Measurements from ENCODE around the gene DYNLRB2. TPM values are rescaled to one million over a fixed set of nuclear protein-coding genes. Genes with fewer than 3 reads are reported as not detected.

Gene DYNLRB2
- total and polyA plus RNA-seq, 2 experiments from 2014 or later: not detected

- TF ChIP-seq, protein P1, sequence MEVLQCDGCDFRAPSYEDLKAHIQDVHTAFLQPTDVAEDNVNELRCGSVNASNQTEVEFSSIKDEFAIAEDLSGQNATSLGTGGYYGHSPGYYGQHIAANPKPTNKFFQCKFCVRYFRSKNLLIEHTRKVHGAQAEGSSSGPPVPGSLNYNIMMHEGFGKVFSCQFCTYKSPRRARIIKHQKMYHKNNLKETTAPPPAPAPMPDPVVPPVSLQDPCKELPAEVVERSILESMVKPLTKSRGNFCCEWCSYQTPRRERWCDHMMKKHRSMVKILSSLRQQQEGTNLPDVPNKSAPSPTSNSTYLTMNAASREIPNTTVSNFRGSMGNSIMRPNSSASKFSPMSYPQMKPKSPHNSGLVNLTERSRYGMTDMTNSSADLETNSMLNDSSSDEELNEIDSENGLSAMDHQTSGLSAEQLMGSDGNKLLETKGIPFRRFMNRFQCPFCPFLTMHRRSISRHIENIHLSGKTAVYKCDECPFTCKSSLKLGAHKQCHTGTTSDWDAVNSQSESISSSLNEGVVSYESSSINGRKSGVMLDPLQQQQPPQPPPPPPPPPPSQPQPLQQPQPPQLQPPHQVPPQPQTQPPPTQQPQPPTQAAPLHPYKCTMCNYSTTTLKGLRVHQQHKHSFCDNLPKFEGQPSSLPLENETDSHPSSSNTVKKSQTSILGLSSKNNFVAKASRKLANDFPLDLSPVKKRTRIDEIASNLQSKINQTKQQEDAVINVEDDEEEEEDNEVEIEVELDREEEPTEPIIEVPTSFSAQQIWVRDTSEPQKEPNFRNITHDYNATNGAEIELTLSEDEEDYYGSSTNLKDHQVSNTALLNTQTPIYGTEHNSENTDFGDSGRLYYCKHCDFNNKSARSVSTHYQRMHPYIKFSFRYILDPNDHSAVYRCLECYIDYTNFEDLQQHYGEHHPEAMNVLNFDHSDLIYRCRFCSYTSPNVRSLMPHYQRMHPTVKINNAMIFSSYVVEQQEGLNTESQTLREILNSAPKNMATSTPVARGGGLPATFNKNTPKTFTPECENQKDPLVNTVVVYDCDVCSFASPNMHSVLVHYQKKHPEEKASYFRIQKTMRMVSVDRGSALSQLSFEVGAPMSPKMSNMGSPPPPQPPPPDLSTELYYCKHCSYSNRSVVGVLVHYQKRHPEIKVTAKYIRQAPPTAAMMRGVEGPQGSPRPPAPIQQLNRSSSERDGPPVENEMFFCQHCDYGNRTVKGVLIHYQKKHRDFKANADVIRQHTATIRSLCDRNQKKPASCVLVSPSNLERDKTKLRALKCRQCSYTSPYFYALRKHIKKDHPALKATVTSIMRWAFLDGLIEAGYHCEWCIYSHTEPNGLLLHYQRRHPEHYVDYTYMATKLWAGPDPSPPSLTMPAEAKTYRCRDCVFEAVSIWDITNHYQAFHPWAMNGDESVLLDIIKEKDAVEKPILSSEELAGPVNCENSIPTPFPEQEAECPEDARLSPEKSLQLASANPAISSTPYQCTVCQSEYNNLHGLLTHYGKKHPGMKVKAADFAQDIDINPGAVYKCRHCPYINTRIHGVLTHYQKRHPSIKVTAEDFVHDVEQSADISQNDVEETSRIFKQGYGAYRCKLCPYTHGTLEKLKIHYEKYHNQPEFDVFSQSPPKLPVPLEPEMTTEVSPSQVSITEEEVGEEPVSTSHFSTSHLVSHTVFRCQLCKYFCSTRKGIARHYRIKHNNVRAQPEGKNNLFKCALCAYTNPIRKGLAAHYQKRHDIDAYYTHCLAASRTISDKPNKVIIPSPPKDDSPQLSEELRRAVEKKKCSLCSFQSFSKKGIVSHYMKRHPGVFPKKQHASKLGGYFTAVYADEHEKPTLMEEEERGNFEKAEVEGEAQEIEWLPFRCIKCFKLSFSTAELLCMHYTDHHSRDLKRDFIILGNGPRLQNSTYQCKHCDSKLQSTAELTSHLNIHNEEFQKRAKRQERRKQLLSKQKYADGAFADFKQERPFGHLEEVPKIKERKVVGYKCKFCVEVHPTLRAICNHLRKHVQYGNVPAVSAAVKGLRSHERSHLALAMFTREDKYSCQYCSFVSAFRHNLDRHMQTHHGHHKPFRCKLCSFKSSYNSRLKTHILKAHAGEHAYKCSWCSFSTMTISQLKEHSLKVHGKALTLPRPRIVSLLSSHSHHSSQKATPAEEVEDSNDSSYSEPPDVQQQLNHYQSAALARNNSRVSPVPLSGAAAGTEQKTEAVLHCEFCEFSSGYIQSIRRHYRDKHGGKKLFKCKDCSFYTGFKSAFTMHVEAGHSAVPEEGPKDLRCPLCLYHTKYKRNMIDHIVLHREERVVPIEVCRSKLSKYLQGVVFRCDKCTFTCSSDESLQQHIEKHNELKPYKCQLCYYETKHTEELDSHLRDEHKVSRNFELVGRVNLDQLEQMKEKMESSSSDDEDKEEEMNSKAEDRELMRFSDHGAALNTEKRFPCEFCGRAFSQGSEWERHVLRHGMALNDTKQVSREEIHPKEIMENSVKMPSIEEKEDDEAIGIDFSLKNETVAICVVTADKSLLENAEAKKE (CRISPR knock-in tag; IDR thresholded peaks at IDR 0.05): no peak
- TF ChIP-seq CREB1 (CRISPR knock-in tag; IDR thresholded peaks at IDR 0.05; ENCODE audit: low read depth) (no peak), ZNF331 (CRISPR knock-in tag; IDR thresholded peaks at IDR 0.05; ENCODE audit: low read depth) (no peak), CTCF (conservative IDR thresholded peaks at IDR 0.05; ENCODE audit: low read depth in 2 of 2) (no peak), EZH2phosphoT487 (IDR thresholded peaks at IDR 0.05; ENCODE audit: unreplicated experiment) (no peak), POLR2AphosphoS5 (IDR thresholded peaks at IDR 0.05; ENCODE audit: low read depth) (no peak)
Measured at GRCh38 chr16:80592273-80592672, 51.5 kb downstream of the DYNLRB2 start (continued).

DNA sequence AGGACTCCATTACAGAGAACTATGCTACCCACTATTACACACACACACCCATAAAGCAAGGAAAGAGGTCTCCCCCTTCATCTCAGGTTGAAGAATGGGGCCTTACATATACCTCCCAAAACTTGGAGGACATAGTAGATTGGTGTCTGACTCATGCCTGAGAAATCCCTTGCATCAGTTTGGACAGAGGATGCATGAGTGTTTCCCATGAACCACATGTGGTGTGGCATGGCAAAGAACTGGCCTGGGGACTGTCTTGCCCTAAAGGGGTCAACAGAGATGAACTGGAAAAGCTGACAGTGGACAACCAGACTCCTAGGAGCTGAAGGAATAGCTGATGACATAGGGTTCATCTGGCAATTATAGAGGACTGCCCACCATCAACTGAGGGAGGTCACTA lies 54.0 kb downstream of the DYNLRB2 start:
- Histone ChIP-seq H3K4me3 (no peak overlapping the region), H3K79me2 (replicated peaks; ENCODE audit: insufficient read depth) (no peaks in the 10 kb centered on the region), H3K4me2 (no peak overlapping the region), H3K9me2 (ENCODE audit: insufficient read depth) (peaks cover 5% of the 10 kb centered on the region), H4K20me1 (replicated peaks; ENCODE audit: insufficient read depth) (no peaks in the 10 kb centered on the region), H2AFZ (no peak overlapping the region), H3K4me1 (ENCODE audit: insufficient read depth) (no peaks in the 10 kb centered on the region), H3K36me3 (ENCODE audit: insufficient read depth) (no peaks in the 10 kb centered on the region), H3K27ac (ENCODE audit: low read depth) (no peak overlapping the region), H3K27me3 (ENCODE audit: insufficient read depth) (no peaks in the 10 kb centered on the region), H3F3A (replicated peaks; ENCODE audit: low read depth) (no peaks in the 10 kb centered on the region)
- ATAC-seq: no peak
- Mint-ChIP-seq H3K4me1 (no peaks in the 10 kb centered on the region), H3K27me3 (ENCODE audit: insufficient read depth, low read depth, poor library complexity) (no peaks in the 10 kb centered on the region), H3K27ac (no peak overlapping the region), H3K36me3 (ENCODE audit: low read depth) (peaks cover 13% of the 10 kb centered on the region), H3K4me3 (no peak overlapping the region), H3K9me3 (peaks cover 67% of the 10 kb centered on the region)
- no peak for DNase-seq (ENCODE audit: low spot score)
- TF ChIP-seq JUNB (IDR thresholded peaks at IDR 0.05; ENCODE audit: unreplicated experiment): no peak
- no peak for TF ChIP-seq ZNF114 (CRISPR knock-in tag; IDR thresholded peaks at IDR 0.05)
- TF ChIP-seq, protein P2, sequence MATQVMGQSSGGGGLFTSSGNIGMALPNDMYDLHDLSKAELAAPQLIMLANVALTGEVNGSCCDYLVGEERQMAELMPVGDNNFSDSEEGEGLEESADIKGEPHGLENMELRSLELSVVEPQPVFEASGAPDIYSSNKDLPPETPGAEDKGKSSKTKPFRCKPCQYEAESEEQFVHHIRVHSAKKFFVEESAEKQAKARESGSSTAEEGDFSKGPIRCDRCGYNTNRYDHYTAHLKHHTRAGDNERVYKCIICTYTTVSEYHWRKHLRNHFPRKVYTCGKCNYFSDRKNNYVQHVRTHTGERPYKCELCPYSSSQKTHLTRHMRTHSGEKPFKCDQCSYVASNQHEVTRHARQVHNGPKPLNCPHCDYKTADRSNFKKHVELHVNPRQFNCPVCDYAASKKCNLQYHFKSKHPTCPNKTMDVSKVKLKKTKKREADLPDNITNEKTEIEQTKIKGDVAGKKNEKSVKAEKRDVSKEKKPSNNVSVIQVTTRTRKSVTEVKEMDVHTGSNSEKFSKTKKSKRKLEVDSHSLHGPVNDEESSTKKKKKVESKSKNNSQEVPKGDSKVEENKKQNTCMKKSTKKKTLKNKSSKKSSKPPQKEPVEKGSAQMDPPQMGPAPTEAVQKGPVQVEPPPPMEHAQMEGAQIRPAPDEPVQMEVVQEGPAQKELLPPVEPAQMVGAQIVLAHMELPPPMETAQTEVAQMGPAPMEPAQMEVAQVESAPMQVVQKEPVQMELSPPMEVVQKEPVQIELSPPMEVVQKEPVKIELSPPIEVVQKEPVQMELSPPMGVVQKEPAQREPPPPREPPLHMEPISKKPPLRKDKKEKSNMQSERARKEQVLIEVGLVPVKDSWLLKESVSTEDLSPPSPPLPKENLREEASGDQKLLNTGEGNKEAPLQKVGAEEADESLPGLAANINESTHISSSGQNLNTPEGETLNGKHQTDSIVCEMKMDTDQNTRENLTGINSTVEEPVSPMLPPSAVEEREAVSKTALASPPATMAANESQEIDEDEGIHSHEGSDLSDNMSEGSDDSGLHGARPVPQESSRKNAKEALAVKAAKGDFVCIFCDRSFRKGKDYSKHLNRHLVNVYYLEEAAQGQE (IDR thresholded peaks at IDR 0.05; ENCODE audit: unreplicated experiment): no peak
- TF ChIP-seq, protein P3, sequence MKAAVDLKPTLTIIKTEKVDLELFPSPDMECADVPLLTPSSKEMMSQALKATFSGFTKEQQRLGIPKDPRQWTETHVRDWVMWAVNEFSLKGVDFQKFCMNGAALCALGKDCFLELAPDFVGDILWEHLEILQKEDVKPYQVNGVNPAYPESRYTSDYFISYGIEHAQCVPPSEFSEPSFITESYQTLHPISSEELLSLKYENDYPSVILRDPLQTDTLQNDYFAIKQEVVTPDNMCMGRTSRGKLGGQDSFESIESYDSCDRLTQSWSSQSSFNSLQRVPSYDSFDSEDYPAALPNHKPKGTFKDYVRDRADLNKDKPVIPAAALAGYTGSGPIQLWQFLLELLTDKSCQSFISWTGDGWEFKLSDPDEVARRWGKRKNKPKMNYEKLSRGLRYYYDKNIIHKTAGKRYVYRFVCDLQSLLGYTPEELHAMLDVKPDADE (IDR thresholded peaks at IDR 0.05): no peak
- TF ChIP-seq STAT1 (IDR thresholded peaks at IDR 0.05; ENCODE audit: unreplicated experiment): no peak
- TF ChIP-seq EZH2 (IDR thresholded peaks at IDR 0.05; ENCODE audit: low read depth, unreplicated experiment): no peak
- TF ChIP-seq CREB1 (CRISPR knock-in tag; IDR thresholded peaks at IDR 0.05; ENCODE audit: low read depth): no peak
